Limb (tissue), 2 donors: ENCODE results near the gene ITLN2.
"Not testable (repeated sequence)": the region's sequence is repeated elsewhere in the genome, so short reads cannot be mapped to it uniquely, and the experiment has no call there.

Source experiments
- DNase-seq, 2 donors: peaks; one replicate each; pipeline ENCODE4 v3.0.0-alpha.2; 2016; ENCODE audit errors: extremely low spot score in 2 of 2

ITLN2 gene

GRCh38 chr1:160907976-160908375 lies 46.6 kb downstream of the ITLN2 start:
- no peak for DNase-seq

- no peak for DNase-seq
Measured at GRCh38 chr1:160905617-160905989, 49.0 kb downstream of the ITLN2 start.

GRCh38 chr1:160904783-160905616 lies 49.6 kb downstream of the ITLN2 start:
- DNase-seq, result no peak

DNA sequence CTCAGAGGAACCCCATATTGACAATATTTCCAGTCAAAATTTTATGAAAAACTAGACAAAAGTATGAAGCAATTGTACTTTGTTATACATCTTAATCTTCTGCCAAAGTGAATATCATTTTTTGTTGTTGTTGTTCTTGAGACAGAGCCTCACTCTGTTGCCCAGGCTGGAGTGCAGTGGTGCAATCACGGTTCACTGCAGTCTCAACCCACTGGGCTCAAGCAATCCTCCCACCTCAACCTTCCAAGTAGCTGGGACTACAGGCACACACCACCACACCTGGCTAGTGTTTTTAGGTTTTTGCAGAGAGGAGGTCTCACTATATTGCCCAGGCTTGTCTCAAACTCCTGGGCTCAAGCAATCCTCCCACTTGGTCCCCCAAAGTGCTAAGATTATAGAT lies 52.4 kb downstream of the ITLN2 start:
- DNase-seq, result not testable (repeated sequence)

GRCh38 chr1:160901768-160902167 lies 52.8 kb downstream of the ITLN2 start:
- no peak for DNase-seq

- not testable (repeated sequence) for DNase-seq
Measured at GRCh38 chr1:160900683-160901082, 53.9 kb downstream of the ITLN2 start.
